H1 (cell line): Measurements from ENCODE around the gene ACOT7. TPM values are rescaled to one million over a fixed set of nuclear protein-coding genes. Genes with fewer than 3 reads are reported as not detected.

Experiments
- CTCF ChIA-PET: fragments of 300-600 bp; sonication (Branson Sonifier 250); formaldehyde crosslinking; loops from one replicate; lab custom pipeline; 2021; ENCODE audit not compliant: partially characterized antibody; lab: Charles Lee
- POLR2A ChIA-PET: fragments of 300-600 bp; sonication (Branson Sonifier 250); formaldehyde crosslinking; loops from one replicate; lab custom pipeline; 2021; ENCODE audit warnings: inconsistent platforms; ENCODE audit not compliant: partially characterized antibody; lab: Charles Lee
- DNase-seq, 2 experiments: peaks; one replicate each; pipeline versions ENCODE4 v3.0.0 to v3.0.0-alpha.2; 2010 to 2022; ENCODE audit warnings: low spot score in 2 of 2, low read depth in 1 of 2, mixed read lengths in 1 of 2
- FAIRE-seq: peaks from 2 replicates; lab custom pipeline; 2011; peaks lifted over from hg19 to GRCh38; lab: Jason Lieb, UNC
- H2AFZ ChIP-seq: 2 replicates; pipeline ENCODE4 v1.8.1; 2012; ENCODE audit warnings: low read length, inconsistent platforms
- H2AK5ac ChIP-seq: 2 replicates; pipeline ENCODE4 v1.6.1; 2013; ENCODE audit warnings: low read depth, low read length
- H2BK120ac ChIP-seq: replicated peaks from 2 replicates; pipeline ENCODE3; 2013; ENCODE audit warnings: low read depth, low read length, inconsistent platforms
- H2BK12ac ChIP-seq: 2 replicates; pipeline ENCODE4 v1.6.1; 2013; ENCODE audit warnings: low read depth, low read length
- H2BK15ac ChIP-seq: 2 replicates; pipeline ENCODE4 v1.6.1; 2013; ENCODE audit warnings: low read length
- H2BK20ac ChIP-seq: 2 replicates; pipeline ENCODE4 v1.6.1; 2013; ENCODE audit warnings: low read length
- H2BK5ac ChIP-seq: 2 replicates; pipeline ENCODE4 v1.6.1; 2013; ENCODE audit warnings: low read depth, low read length
- H3K14ac ChIP-seq: 2 replicates; pipeline ENCODE4 v1.6.1; 2013; ENCODE audit warnings: inconsistent platforms; ENCODE audit not compliant: insufficient read length
- H3K18ac ChIP-seq: 2 replicates; pipeline ENCODE4 v1.6.1; 2013; ENCODE audit warnings: low read length; ENCODE audit errors: extremely low read depth
- H3K23ac ChIP-seq: 2 replicates; pipeline ENCODE4 v1.6.1; 2013; ENCODE audit warnings: inconsistent platforms; ENCODE audit not compliant: insufficient read length
- H3K23me2 ChIP-seq: 2 replicates; pipeline ENCODE4 v1.6.1; 2013; ENCODE audit warnings: low read depth, low read length
- H3K27ac ChIP-seq: 2 replicates; pipeline ENCODE4 v1.6.1; 2011; ENCODE audit warnings: low read depth, low read length, inconsistent platforms
- H3K27me3 ChIP-seq, 4 experiments: replicated peaks in 1 of 4; 1 replicate in 1 of 4; 2 replicates in 3 of 4; pipeline versions ENCODE4 v1.6.1 to v1.8.1; 2011 to 2013; ENCODE audit warnings: low read length in 3 of 4, mild to moderate bottlenecking in 3 of 4, inconsistent platforms in 2 of 4, mixed read lengths in 2 of 4, moderate library complexity in 1 of 4; ENCODE audit not compliant: control insufficient read depth in 3 of 4, insufficient read depth in 3 of 4; ENCODE audit errors: extremely low read depth in 1 of 4
- H3K36me3 ChIP-seq, 4 experiments: 2 replicates each; pipeline versions ENCODE4 v1.6.1 to v1.8.1; 2011 to 2013; ENCODE audit warnings: mild to moderate bottlenecking in 4 of 4, low read length in 3 of 4, moderate library complexity in 2 of 4, control low read depth in 1 of 4, inconsistent platforms in 1 of 4; ENCODE audit not compliant: insufficient read depth in 4 of 4, control insufficient read depth in 2 of 4
- H3K4ac ChIP-seq: replicated peaks from 2 replicates; pipeline ENCODE3; 2013; ENCODE audit warnings: low read length, low read depth, mixed read lengths, inconsistent platforms; ENCODE audit not compliant: insufficient read length
- H3K4me1 ChIP-seq, 4 experiments: replicated peaks in 1 of 4; 1 replicate in 1 of 4; 2 replicates in 3 of 4; pipeline versions ENCODE4 v1.6.1 to v1.8.1; 2011 to 2013; ENCODE audit warnings: low read length in 3 of 4, inconsistent platforms in 2 of 4, mixed read lengths in 1 of 4; ENCODE audit not compliant: insufficient read depth in 4 of 4, control insufficient read depth in 3 of 4
- H3K4me2 ChIP-seq, 2 experiments: 2 replicates each; pipeline versions ENCODE4 v1.6.1 to v1.8.1; 2011 to 2013; ENCODE audit warnings: low read depth in 2 of 2, low read length in 2 of 2, control low read depth in 1 of 2, inconsistent platforms in 1 of 2, mild to moderate bottlenecking in 1 of 2; ENCODE audit not compliant: insufficient read depth in 1 of 2
- H3K4me3 ChIP-seq, 4 experiments: fragments of 200-600, 300-600 bp in 1 of 4; sonication (generic), shearing (Covaris generic), sonication (Bioruptor Twin) in 1 of 4; 2 replicates each; pipeline versions ENCODE4 v1.5.1 to v1.8.1; 2011 to 2016; ENCODE audit warnings: low read length in 4 of 4, low read depth in 3 of 4, control low read depth in 2 of 4, inconsistent platforms in 2 of 4, mild to moderate bottlenecking in 2 of 4, mixed read lengths in 1 of 4, moderate library complexity in 1 of 4; ENCODE audit not compliant: insufficient read depth in 2 of 4; ENCODE audit errors: extremely low read depth in 1 of 4
- H3K56ac ChIP-seq: replicated peaks from 2 replicates; pipeline ENCODE3; 2013; ENCODE audit warnings: low read depth, mild to moderate bottlenecking, mixed read lengths, low read length, inconsistent platforms; ENCODE audit not compliant: insufficient read length
- H3K79me1 ChIP-seq: 2 replicates; pipeline ENCODE4 v1.6.1; 2013; ENCODE audit warnings: low read depth, low read length, control low read depth
- H3K79me2 ChIP-seq, 2 experiments: 2 replicates each; pipeline versions ENCODE4 v1.6.1 to v1.8.1; 2012 to 2013; ENCODE audit warnings: low read length in 2 of 2, mild to moderate bottlenecking in 2 of 2, inconsistent platforms in 1 of 2; ENCODE audit not compliant: insufficient read depth in 2 of 2, control insufficient read depth in 1 of 2
- H3K9ac ChIP-seq, 4 experiments: replicated peaks in 1 of 4; 1 replicate in 1 of 4; 2 replicates in 3 of 4; pipeline versions ENCODE4 v1.6.1 to v1.8.1; 2011 to 2013; ENCODE audit warnings: low read depth in 3 of 4, low read length in 3 of 4, control low read depth in 2 of 4, mild to moderate bottlenecking in 2 of 4, moderate library complexity in 2 of 4, inconsistent platforms in 1 of 4; ENCODE audit errors: extremely low read depth in 1 of 4
- H3K9me3 ChIP-seq, 2 experiments: 2 replicates each; pipeline versions ENCODE4 v1.6.1 to v1.8.1; 2012 to 2013; ENCODE audit warnings: mild to moderate bottlenecking in 2 of 2, moderate library complexity in 2 of 2, control low read depth in 1 of 2, inconsistent platforms in 1 of 2, low read depth in 1 of 2, low read length in 1 of 2, mixed read lengths in 1 of 2; ENCODE audit not compliant: insufficient read depth in 2 of 2
- H4K20me1 ChIP-seq, 2 experiments: replicated peaks in 1 of 2; 2 replicates each; pipeline versions ENCODE3 to v1.8.1; 2011 to 2013; ENCODE audit warnings: inconsistent platforms in 2 of 2, low read length in 2 of 2, mild to moderate bottlenecking in 1 of 2; ENCODE audit not compliant: insufficient read depth in 2 of 2, control insufficient read depth in 1 of 2
- H4K5ac ChIP-seq: 2 replicates; pipeline ENCODE4 v1.6.1; 2013; ENCODE audit warnings: low read length, low read depth, mixed read lengths, inconsistent platforms; ENCODE audit not compliant: insufficient read length
- H4K8ac ChIP-seq: 2 replicates; pipeline ENCODE4 v1.8.0; 2013; ENCODE audit warnings: mild to moderate bottlenecking, moderate library complexity, low read length, inconsistent platforms; ENCODE audit not compliant: insufficient read depth; ENCODE audit errors: extremely low read depth
- H4K91ac ChIP-seq: replicated peaks from 2 replicates; pipeline ENCODE3; 2013; ENCODE audit warnings: low read length, mixed read lengths, inconsistent platforms; ENCODE audit not compliant: insufficient read length
- CBX8 ChIP-seq: fragments of 300-800, 300-1000 bp; sonication (generic); IDR thresholded peaks from 2 replicates; pipeline ENCODE4 v1.7.1; 2016; ENCODE audit warnings: low read depth, low read length, borderline replicate concordance
- EGR1 ChIP-seq: IDR thresholded peaks from 2 replicates; pipeline ENCODE4 v1.6.1; 2011; ENCODE audit warnings: low read depth, low read length, borderline replicate concordance
- FOSL1 ChIP-seq: IDR thresholded peaks from 2 replicates; pipeline ENCODE4 v1.6.1; 2011; ENCODE audit warnings: mild to moderate bottlenecking, low read depth, low read length, moderate library complexity; ENCODE audit not compliant: insufficient read depth
- KDM1A ChIP-seq: fragments of 200-600, 300-600 bp; sonication (generic); IDR thresholded peaks from 2 replicates; pipeline ENCODE4 v1.7.1; 2016; ENCODE audit warnings: mild to moderate bottlenecking, low read length, borderline replicate concordance
- WGBS, 2 experiments: shearing (Covaris generic) in 1 of 2; methylation state at CpG; one replicate each; pipeline versions ENCODE4 v1.1.6 to v1.1.7; 2013 to 2015; ENCODE audit warnings: low lambda C conversion rate in 2 of 2, mixed read lengths in 2 of 2, inconsistent platforms in 1 of 2, low coverage in 1 of 2, missing lambda C conversion rate in 1 of 2; ENCODE audit not compliant: insufficient replicate concordance in 2 of 2, insufficient coverage in 1 of 2, insufficient read length in 1 of 2; ENCODE audit errors: extremely low coverage in 1 of 2, missing lambda C conversion rate in 1 of 2; 5-methylcytosine and 5-hydroxymethylcytosine counted together
- polyA plus RNA-seq, 7 experiments: library from polyadenylated mRNA; depleted of rRNA in 3 of 7; stranded (reverse) in 5 of 7; unstranded in 2 of 7; fragments of >200 nt in 5 of 7; fragments of 200-250 nt in 2 of 7; gene quantifications; 1 replicate in 5 of 7; 2 replicates in 1 of 7; 4 replicates in 1 of 7; pipeline versions ENCODE4 v1.2.1 to v1.2.3, GENCODE V29; 2011 to 2013; ENCODE audit warnings: missing spikeins in 2 of 7, mixed read lengths in 2 of 7
- total RNA-seq: library from RNA; stranded (reverse); fragmentation: NEBNext Ultra II Directional; extraction: Animal tissue kit (Norgen Biotek cat#: 25700); gene quantifications from 2 replicates; pipeline ENCODE4 v1.2.1, GENCODE V29; 2021

Gene ACOT7
- total and polyA plus RNA-seq, 2 of the 8 experiments (the other 6 are each of a cell fraction or from before 2014, with no cell fraction given), result 151 to 214 TPM

DNA sequence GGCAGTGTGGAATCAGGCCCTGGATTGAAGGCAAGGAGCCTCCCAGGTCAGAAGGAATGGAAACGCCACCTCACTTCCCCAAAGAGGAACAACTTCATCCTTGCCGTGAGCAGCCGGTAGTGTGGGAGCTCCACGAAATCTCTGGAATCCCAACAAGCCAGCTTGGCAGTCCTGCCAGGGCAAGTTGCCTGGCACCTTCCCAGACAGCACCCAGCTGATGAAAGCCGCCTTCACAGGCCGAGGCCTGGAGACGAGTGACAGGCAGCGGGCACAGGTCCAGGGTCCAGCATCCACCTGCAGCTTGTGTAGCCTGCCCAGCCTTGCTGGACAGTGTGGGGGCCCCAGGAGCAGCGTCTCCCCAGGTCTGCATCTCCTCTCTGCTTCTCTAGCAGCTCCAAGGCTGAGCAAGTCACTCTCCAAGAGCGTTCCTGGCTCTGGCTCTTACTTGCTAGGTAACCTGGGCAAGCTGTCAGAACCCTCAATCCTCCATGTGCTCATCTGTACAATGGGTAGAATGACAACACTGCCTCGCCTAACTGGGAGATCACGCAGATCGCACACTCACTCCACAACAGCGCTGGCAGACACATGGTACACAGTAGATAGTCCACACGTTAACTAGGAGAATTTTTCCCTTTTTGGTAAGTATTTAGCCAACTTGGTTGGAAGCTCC lies 43.0 kb downstream of the ACOT7 start:
- Histone ChIP-seq H4K91ac (no peak overlapping the region), H2AFZ (no peak overlapping the region), H3K27ac (no peak overlapping the region), H3K4me2 (no peak overlapping the region), H3K23ac (no peak overlapping the region), H2BK15ac (no peak overlapping the region), H2BK20ac (no peak overlapping the region), H3K79me1 (peaks cover 8% of the 10 kb centered on the region; the same call in 1 of the 2 replicates), H3K14ac (no peak overlapping the region), H3K23me2 (no peaks in the 10 kb centered on the region), H3K27me3 (no peaks in the 10 kb centered on the region), H3K18ac (no peak overlapping the region), H4K20me1 (peaks cover 15 to 28% of the 10 kb centered on the region in 2 experiments), H3K9ac (no peak overlapping the region), H3K4me3 (no peak overlapping the region), H3K79me2 (peaks cover 0 to 29% of the 10 kb centered on the region in 2 experiments; a peak in 2 of 4 replicates), H2AK5ac (no peak overlapping the region), H3K36me3 (no peaks in the 10 kb centered on the region), H3K9me3 (no peaks in the 10 kb centered on the region), H2BK12ac (no peak overlapping the region), H4K8ac (no peak overlapping the region), H4K5ac (no peak overlapping the region), H3K4ac (no peak overlapping the region), H3K56ac (no peak overlapping the region), H2BK120ac (no peak overlapping the region), H3K4me1 (peaks cover 0 to 8% (median 2%) of the 10 kb centered on the region in 4 experiments; a peak in 5 of 7 replicates), H2BK5ac (no peak overlapping the region)
- FAIRE-seq (no peak), DNase-seq (no peak)
- no peak for TF ChIP-seq CBX8
- TF ChIP-seq FOSL1, result no peak
- no peak for TF ChIP-seq EGR1
- 0 out of 2 replicates have a peak, but pooled peaks have one; percentile 29 for TF ChIP-seq KDM1A
- ChIA-PET CTCF (interaction anchor here (0.7 to 34.3 kb wide), 7 partner anchors 10 to 135 kb away, joined by 3 to 1769 read pairs (median 24); partner anchors contain the start of genes ACOT7 and HES2), POLR2A (interaction anchor here (0.8 to 1.8 kb wide), 5 partner anchors 11 to 111 kb away, joined by 3 to 6 read pairs (median 3); partner anchors contain the start of gene HES2)
- WGBS, 2 experiments, result 93% methylated on average over 15 of the region's 15 CpGs; no CpG with 5 or more reads in 1 of the 2 experiments
